OCI-LY7 (cell line): ENCODE results near the gene PIGX. TPM values are rescaled to one million over a fixed set of nuclear protein-coding genes. Genes with fewer than 3 reads are reported as not detected.

Experiments used
- BruUV-seq: library from RNA; stranded (reverse); fragments of 400-500 nt; replicated peaks from 2 replicates; lab custom pipeline; 2021; lab: Mats Ljungman, UMichigan
- CTCF ChIA-PET: fragments of 300-600 bp; sonication (Branson Sonifier 250); formaldehyde crosslinking; loops from one replicate; lab custom pipeline; 2022; ENCODE audit warnings: antibody characterized with exemption; ENCODE audit not compliant: unreplicated experiment; lab: Charles Lee
- POLR2A ChIA-PET: fragments of 300-600 bp; sonication (Branson Sonifier 250); formaldehyde crosslinking; loops from one replicate; lab custom pipeline; 2022; ENCODE audit warnings: antibody characterized with exemption; lab: Charles Lee
- DNase-seq: peaks from one replicate; pipeline ENCODE4 v3.0.0-alpha.2; 2015; ENCODE audit warnings: low spot score
- H2AFZ ChIP-seq: fragments of 200-600 bp; sonication (generic), shearing (Covaris generic); 2 replicates; pipeline ENCODE4 v1.6.1; 2014; ENCODE audit warnings: mild to moderate bottlenecking, antibody characterized with exemption, low read length, moderate library complexity
- H3K27ac ChIP-seq: fragments of 200-600 bp; sonication (generic); 2 replicates; pipeline ENCODE4 v1.5.1; 2014; ENCODE audit warnings: mixed run types, low read depth, mild to moderate bottlenecking, moderate library complexity, low read length, inconsistent platforms; ENCODE audit not compliant: poor library complexity, severe bottlenecking
- H3K36me3 ChIP-seq: fragments of 200-600 bp; sonication (generic); 2 replicates; pipeline ENCODE4 v1.6.1; 2014; ENCODE audit warnings: mild to moderate bottlenecking, antibody characterized with exemption, low read length, moderate library complexity, mixed read lengths; ENCODE audit not compliant: insufficient read depth
- H3K4me1 ChIP-seq: fragments of 200-600 bp; sonication (generic); 2 replicates; pipeline ENCODE4 v1.5.1; 2014; ENCODE audit warnings: mild to moderate bottlenecking, low read length; ENCODE audit not compliant: insufficient read depth, poor library complexity, severe bottlenecking
- H3K4me2 ChIP-seq: fragments of 200-600 bp; sonication (generic); 2 replicates; pipeline ENCODE4 v1.6.1; 2014; ENCODE audit warnings: mild to moderate bottlenecking, low read length
- H3K4me3 ChIP-seq: fragments of 200-600 bp; sonication (generic); 2 replicates; pipeline ENCODE4 v1.5.1; 2014; ENCODE audit warnings: mild to moderate bottlenecking, low read depth, low read length; ENCODE audit not compliant: poor library complexity, severe bottlenecking
- H3K79me2 ChIP-seq: fragments of 200-600 bp; sonication (generic); 2 replicates; pipeline ENCODE4 v1.6.1; 2016; ENCODE audit warnings: low read depth, mild to moderate bottlenecking, low read length, moderate library complexity, mixed read lengths; ENCODE audit not compliant: insufficient read depth
- H3K9me2 ChIP-seq: fragments of 200-600 bp; sonication (generic); 2 replicates; pipeline ENCODE4 v1.6.1; 2016; ENCODE audit warnings: mild to moderate bottlenecking, low read length, mixed read lengths; ENCODE audit not compliant: insufficient read depth
- H3K9me3 ChIP-seq: fragments of 200-600 bp; sonication (generic); 2 replicates; pipeline ENCODE4 v1.6.1; 2014; ENCODE audit warnings: mild to moderate bottlenecking, mixed run types, low read length, mixed read lengths
- H4K20me1 ChIP-seq: fragments of 200-600 bp; sonication (generic); 2 replicates; pipeline ENCODE4 v1.6.1; 2014; ENCODE audit warnings: mild to moderate bottlenecking, antibody characterized with exemption, low read length, moderate library complexity, mixed read lengths; ENCODE audit not compliant: insufficient read depth
- CTCF ChIP-seq: fragments of 200-600 bp; sonication (generic); conservative IDR thresholded peaks from 2 replicates; pipeline ENCODE4 v1.5.1; 2014; ENCODE audit warnings: mild to moderate bottlenecking, antibody characterized with exemption, low read length, moderate library complexity, mixed read lengths
- EZH2phosphoT487 ChIP-seq: fragments of 200-600 bp; sonication (generic); IDR thresholded peaks from 2 replicates; pipeline ENCODE4 v1.6.1; 2018; ENCODE audit warnings: low read depth, borderline replicate concordance, mild to moderate bottlenecking, mixed run types, antibody characterized with exemption, low read length, moderate library complexity, mixed read lengths
- intact Hi-C: fragments of 100-400 bp; cut with micrococcal nuclease; formaldehyde crosslinking; loops from one replicate; pipeline ENCODE4 v1.10.0; 2022; ENCODE audit not compliant: unreplicated experiment
- total RNA-seq, 2 experiments: library from RNA; depleted of rRNA in 1 of 2; stranded (reverse); fragments of >200 nt in 1 of 2; shearing (Covaris generic) in 1 of 2; gene quantifications; 2 replicates each; pipeline ENCODE4 v1.2.3, GENCODE V29; 2014 to 2022

PIGX gene
- total RNA-seq, 2 experiments from 2014 or later: 24.9 to 31.5 TPM

- H4K20me1 ChIP-seq: no peaks in the 10 kb centered on the region
- peaks cover 48% of the 10 kb centered on the region for H3K36me3 ChIP-seq
- H3K4me2 ChIP-seq: no peak overlapping the region
- H3K9me3 ChIP-seq: no peaks in the 10 kb centered on the region
- POLR2A ChIA-PET: no interaction called here
- no peak overlapping the region for H3K27ac ChIP-seq
- H3K4me3 ChIP-seq: no peak overlapping the region
- no peaks in the 10 kb centered on the region for H3K4me1 ChIP-seq
- no TSS peak for BruUV-seq
- no peaks in the 10 kb centered on the region for H3K79me2 ChIP-seq
- CTCF ChIA-PET: no interaction called here
- intact Hi-C loops: no loop called here
- no peaks in the 10 kb centered on the region for H3K9me2 ChIP-seq
- no peak overlapping the region for H2AFZ ChIP-seq
- no peak for TF ChIP-seq EZH2phosphoT487
- no peak for TF ChIP-seq CTCF
- DNase-seq: no peak
Observed at GRCh38 chr3:196726788-196727675, 14.9 kb downstream of the PIGX start.

GRCh38 chr3:196735751-196736150, 23.6 kb downstream of the PIGX start:
- Histone ChIP-seq H3K4me3 (no peak overlapping the region), H2AFZ (no peak overlapping the region), H3K9me2 (no peaks in the 10 kb centered on the region), H3K79me2 (peaks cover 7% of the 10 kb centered on the region), H3K4me2 (no peak overlapping the region), H3K27ac (no peak overlapping the region), H3K36me3 (peaks cover 17% of the 10 kb centered on the region), H4K20me1 (peaks cover 5% of the 10 kb centered on the region; the same call in 1 of the 2 replicates), H3K9me3 (no peaks in the 10 kb centered on the region), H3K4me1 (peaks cover 4% of the 10 kb centered on the region)
- POLR2A ChIA-PET: interaction anchor here (0.6 to 0.7 kb wide), 3 partner anchors 141 to 1328 kb away, joined by 3 to 5 read pairs (median 3); no protein-coding TSS in a partner anchor
- intact Hi-C loops: no loop called here
- CTCF ChIA-PET: no interaction called here
- no peak for DNase-seq
- TF ChIP-seq CTCF (no peak), EZH2phosphoT487 (no peak)
- BruUV-seq: no TSS peak
